GM12878 (cell line): ENCODE measurements around the gene RAB32. TPM values are rescaled to one million over a fixed set of nuclear protein-coding genes. Genes with fewer than 3 reads are reported as not detected.

Experiments
- ATAC-seq: fragments of 200-7000 bp; cut with Tn5 transposase; 3 replicates; pipeline ENCODE4 v1.9.1; 2020; ENCODE audit warnings: mild to moderate bottlenecking, moderate library complexity
- BruUV-seq: library from RNA; stranded (reverse); fragments of 400-500 nt; replicated peaks from 2 replicates; lab custom pipeline; 2021; lab: Mats Ljungman, UMichigan
- CTCF ChIA-PET: fragments of 300-600 bp; sonication (Branson Sonifier 250); formaldehyde crosslinking; extraction: SDS; loops from one replicate; lab custom pipeline; 2021; ENCODE audit warnings: inconsistent platforms; lab: Yijun Ruan, JAX
- POLR2A ChIA-PET: fragments of 350-600 bp; formaldehyde crosslinking; extraction: SDS; loops from one replicate; lab custom pipeline; 2021; ENCODE audit warnings: inconsistent platforms; lab: Charles Lee
- RAD21 ChIA-PET: fragments of 300-600 bp; sonication (Branson Sonifier 250); formaldehyde crosslinking; loops from one replicate; lab custom pipeline; 2023; ENCODE audit warnings: antibody characterized with exemption; ENCODE audit not compliant: unreplicated experiment; lab: Charles Lee
- SMC1A ChIA-PET: fragments of 300-600 bp; sonication (Branson Sonifier 250); formaldehyde crosslinking; loops from one replicate; lab custom pipeline; 2023; ENCODE audit not compliant: unreplicated experiment, uncharacterized antibody; lab: Charles Lee
- DNase-seq: peaks from one replicate; pipeline ENCODE4 v3.0.0-alpha.2; 2011; ENCODE audit warnings: low read depth, low spot score
- FAIRE-seq: peaks from 3 replicates; lab custom pipeline; 2011; peaks lifted over from hg19 to GRCh38; lab: Jason Lieb, UNC
- H2AFZ ChIP-seq: 2 replicates; pipeline ENCODE4 v1.6.0; 2011; ENCODE audit warnings: low read depth, low read length, control low read depth; ENCODE audit not compliant: control insufficient read depth
- H3K27ac ChIP-seq: 2 replicates; pipeline ENCODE4 v1.5.1; 2011; ENCODE audit warnings: control low read depth; ENCODE audit not compliant: control insufficient read depth, insufficient read depth
- H3K27me3 ChIP-seq, 2 experiments: replicated peaks in 1 of 2; 2 replicates each; pipeline versions ENCODE4 v1.6.0 to v1.6.1; 2011; ENCODE audit warnings: low read length in 1 of 2; ENCODE audit not compliant: control insufficient read depth in 2 of 2, insufficient read depth in 2 of 2
- H3K36me3 ChIP-seq, 2 experiments: 2 replicates each; pipeline ENCODE4 v1.5.1; 2011; ENCODE audit warnings: low read length in 1 of 2; ENCODE audit not compliant: control insufficient read depth in 2 of 2, insufficient read depth in 2 of 2
- H3K4me1 ChIP-seq: 2 replicates; pipeline ENCODE4 v1.6.1; 2011; ENCODE audit warnings: mild to moderate bottlenecking, low read length, moderate library complexity, mixed read lengths; ENCODE audit not compliant: control insufficient read depth, insufficient read depth
- H3K4me2 ChIP-seq: 2 replicates; pipeline ENCODE4 v1.6.0; 2011; ENCODE audit warnings: control low read depth; ENCODE audit not compliant: control insufficient read depth, insufficient read depth
- H3K4me3 ChIP-seq: fragments of 200-600 bp; sonication (generic); 2 replicates; pipeline ENCODE4 v1.5.1; 2016
- H3K79me2 ChIP-seq: 2 replicates; pipeline ENCODE4 v1.6.0; 2011; ENCODE audit warnings: low read length; ENCODE audit not compliant: control insufficient read depth, insufficient read depth
- H3K9ac ChIP-seq: 2 replicates; pipeline ENCODE4 v1.8.0; 2011; ENCODE audit warnings: low read length, control low read depth, mixed read lengths; ENCODE audit not compliant: control insufficient read depth, insufficient read depth
- H3K9me3 ChIP-seq: replicated peaks from 3 replicates; pipeline ENCODE4 v1.5.1; 2011; ENCODE audit warnings: mild to moderate bottlenecking, low read length; ENCODE audit not compliant: control insufficient read depth, insufficient read depth
- H4K20me1 ChIP-seq: 2 replicates; pipeline ENCODE4 v1.6.0; 2011; ENCODE audit not compliant: control insufficient read depth, insufficient read depth
- BHLHE40 ChIP-seq, 2 experiments: fragments of 450-650 bp in 1 of 2; IDR thresholded peaks; 2 replicates each; pipeline ENCODE4 v1.6.1; 2011 to 2017; ENCODE audit warnings: low read depth in 2 of 2, borderline replicate concordance in 1 of 2, improper control_type of control experiment in 1 of 2, low read length in 1 of 2, mild to moderate bottlenecking in 1 of 2
- CREM ChIP-seq: IDR thresholded peaks from 2 replicates; pipeline ENCODE4 v1.6.1; 2014; ENCODE audit warnings: antibody characterized with exemption, low read depth
- MEF2B ChIP-seq: fragments of 450-650 bp; IDR thresholded peaks from 2 replicates; pipeline ENCODE4 v1.6.1; 2018; ENCODE audit warnings: mild to moderate bottlenecking, moderate library complexity; ENCODE audit not compliant: partially characterized antibody, poor library complexity, severe bottlenecking
- MTA2 ChIP-seq: fragments of 450-650 bp; IDR thresholded peaks from 2 replicates; pipeline ENCODE4 v1.6.1; 2016; ENCODE audit warnings: low read depth, mild to moderate bottlenecking, moderate library complexity
- MTA3 ChIP-seq: IDR thresholded peaks from 2 replicates; pipeline ENCODE4 v1.6.1; 2012; ENCODE audit warnings: low read length, inconsistent platforms, borderline replicate concordance
- MXI1 ChIP-seq: fragments of 150-350 bp; IDR thresholded peaks from 2 replicates; pipeline ENCODE4 v1.6.1; 2011; ENCODE audit warnings: low read depth, mild to moderate bottlenecking, inconsistent platforms, low read length, improper control_type of control experiment
- RAD51 ChIP-seq: fragments of 450-650 bp; IDR thresholded peaks from 2 replicates; pipeline ENCODE4 v1.6.1; 2016; ENCODE audit warnings: moderate library complexity, mild to moderate bottlenecking, inconsistent platforms
- SMAD1 ChIP-seq: fragments of 450-650 bp; IDR thresholded peaks from 2 replicates; pipeline ENCODE4 v1.6.1; 2018; ENCODE audit warnings: mild to moderate bottlenecking, low read depth; ENCODE audit not compliant: partially characterized antibody
- SMAD5 ChIP-seq: IDR thresholded peaks from 2 replicates; pipeline ENCODE4 v1.6.1; 2016; ENCODE audit warnings: antibody characterized with exemption, low read depth
- TAF1 ChIP-seq: IDR thresholded peaks from 2 replicates; pipeline ENCODE4 v1.6.1; 2011; ENCODE audit warnings: mild to moderate bottlenecking, low read depth, low read length, borderline replicate concordance
- WGBS: methylation state at CpG from one replicate; pipeline ENCODE4 v1.1.6; 2016; ENCODE audit warnings: low lambda C conversion rate; ENCODE audit not compliant: insufficient replicate concordance, insufficient coverage; ENCODE audit errors: missing lambda C conversion rate; 5-methylcytosine and 5-hydroxymethylcytosine counted together
- in situ Hi-C: fragments of 300-500 bp; cut with MboI; formaldehyde crosslinking; loops from 9 replicates; pipeline ENCODE4 v1.14.3; 2018; ENCODE audit warnings: mixed read lengths
- intact Hi-C: fragments of 100-400 bp; cut with micrococcal nuclease; formaldehyde crosslinking; loops from one replicate; pipeline ENCODE4 v1.14.2; 2022; ENCODE audit not compliant: unreplicated experiment
- polyA plus RNA-seq, 11 experiments: library from polyadenylated mRNA; depleted of rRNA in 4 of 11; unstranded in 6 of 11; stranded (reverse) in 5 of 11; fragments of >200 nt; fragmentation: Nextera tagmentation in 4 of 11; fragmentation: Illumina TruSeq in 1 of 11; extraction: Ambion mirVana in 4 of 11; extraction: Trizol in 1 of 11; gene quantifications; 1 replicate in 1 of 11; 2 replicates in 10 of 11; pipeline versions ENCODE4 v1.2.1 to v1.2.3, GENCODE V29; 2011 to 2016; ENCODE audit warnings: inconsistent platforms in 2 of 11, missing spikeins in 2 of 11, low read depth in 1 of 11
- total RNA-seq, 4 experiments: library from RNA; depleted of rRNA in 3 of 4; stranded (reverse); fragments of >200 nt in 3 of 4; fragmentation: Illumina TruSeq in 1 of 4; extraction: Trizol in 1 of 4; gene quantifications; 2 replicates each; pipeline versions ENCODE4 v1.2.1 to v1.2.3, GENCODE V29; 2013 to 2021
- TF ChIP-seq, protein P1 (sequence below): IDR thresholded peaks from 2 replicates; pipeline ENCODE4 v1.6.1; 2012; ENCODE audit warnings: mild to moderate bottlenecking, low read depth, low read length
- TF ChIP-seq, protein P2 (sequence below): fragments of 450-650 bp; IDR thresholded peaks from 2 replicates; pipeline ENCODE4 v1.6.1; 2017; ENCODE audit warnings: borderline replicate concordance

RAB32 gene
- total and polyA plus RNA-seq, 10 of the 15 experiments (the other 5 are each of a cell fraction or from before 2014, with no cell fraction given), result 0.50 TPM; not detected in 9

DNA sequence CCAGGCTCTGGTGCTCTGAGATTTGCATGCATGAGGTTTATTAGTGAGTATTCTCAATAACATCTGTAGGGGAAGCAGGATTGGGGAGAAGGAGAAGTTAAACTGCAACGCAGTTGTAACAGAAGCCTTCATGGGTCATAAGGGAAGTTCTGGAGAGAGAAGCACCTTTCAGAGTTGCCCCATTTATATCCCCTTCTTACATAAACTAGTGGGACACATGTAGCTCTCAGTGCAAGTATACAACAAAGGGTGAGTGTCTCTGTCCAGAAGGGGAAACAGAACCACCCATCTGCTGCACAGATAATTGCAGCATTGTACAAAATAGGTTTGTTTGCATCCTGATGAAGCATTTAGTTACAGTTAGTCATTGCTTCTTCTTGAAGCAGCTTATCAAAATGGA, 50.9 kb downstream of the RAB32 start:
- POLR2A ChIA-PET, result no interaction called here
- intact Hi-C loops, result no loop called here
- H3K4me1 ChIP-seq, result no peaks in the 10 kb centered on the region
- 0% methylated on average over 1 of the region's 1 CpG for WGBS
- no peaks in the 10 kb centered on the region for H4K20me1 ChIP-seq
- H3K9ac ChIP-seq, result no peak overlapping the region
- FAIRE-seq (no peak), ATAC-seq (no peak), DNase-seq (no peak)
- H3K4me2 ChIP-seq, result no peak overlapping the region
- H3K36me3 ChIP-seq, result no peaks in the 10 kb centered on the region
- BruUV-seq, result no TSS peak
- CTCF ChIA-PET, result no interaction called here
- RAD21 ChIA-PET, result no interaction called here
- SMC1A ChIA-PET, result no interaction called here
- no peaks in the 10 kb centered on the region for H3K79me2 ChIP-seq
- no peaks in the 10 kb centered on the region; a peak in 1 of 4 replicates for H3K27me3 ChIP-seq
- no peak overlapping the region for H3K4me3 ChIP-seq
- TF ChIP-seq, protein P1, sequence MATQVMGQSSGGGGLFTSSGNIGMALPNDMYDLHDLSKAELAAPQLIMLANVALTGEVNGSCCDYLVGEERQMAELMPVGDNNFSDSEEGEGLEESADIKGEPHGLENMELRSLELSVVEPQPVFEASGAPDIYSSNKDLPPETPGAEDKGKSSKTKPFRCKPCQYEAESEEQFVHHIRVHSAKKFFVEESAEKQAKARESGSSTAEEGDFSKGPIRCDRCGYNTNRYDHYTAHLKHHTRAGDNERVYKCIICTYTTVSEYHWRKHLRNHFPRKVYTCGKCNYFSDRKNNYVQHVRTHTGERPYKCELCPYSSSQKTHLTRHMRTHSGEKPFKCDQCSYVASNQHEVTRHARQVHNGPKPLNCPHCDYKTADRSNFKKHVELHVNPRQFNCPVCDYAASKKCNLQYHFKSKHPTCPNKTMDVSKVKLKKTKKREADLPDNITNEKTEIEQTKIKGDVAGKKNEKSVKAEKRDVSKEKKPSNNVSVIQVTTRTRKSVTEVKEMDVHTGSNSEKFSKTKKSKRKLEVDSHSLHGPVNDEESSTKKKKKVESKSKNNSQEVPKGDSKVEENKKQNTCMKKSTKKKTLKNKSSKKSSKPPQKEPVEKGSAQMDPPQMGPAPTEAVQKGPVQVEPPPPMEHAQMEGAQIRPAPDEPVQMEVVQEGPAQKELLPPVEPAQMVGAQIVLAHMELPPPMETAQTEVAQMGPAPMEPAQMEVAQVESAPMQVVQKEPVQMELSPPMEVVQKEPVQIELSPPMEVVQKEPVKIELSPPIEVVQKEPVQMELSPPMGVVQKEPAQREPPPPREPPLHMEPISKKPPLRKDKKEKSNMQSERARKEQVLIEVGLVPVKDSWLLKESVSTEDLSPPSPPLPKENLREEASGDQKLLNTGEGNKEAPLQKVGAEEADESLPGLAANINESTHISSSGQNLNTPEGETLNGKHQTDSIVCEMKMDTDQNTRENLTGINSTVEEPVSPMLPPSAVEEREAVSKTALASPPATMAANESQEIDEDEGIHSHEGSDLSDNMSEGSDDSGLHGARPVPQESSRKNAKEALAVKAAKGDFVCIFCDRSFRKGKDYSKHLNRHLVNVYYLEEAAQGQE, result no peak
- TF ChIP-seq SMAD1 (no peak), MEF2B (no peak), BHLHE40 (IDR thresholded peaks at IDR 0.05; ENCODE audit: borderline replicate concordance in 1 of 2, low read depth in 2 of 2, low read length in 1 of 2) (no peak), TAF1 (no peak), CREM (no peak), MTA3 (no peak), RAD51 (no peak), MXI1 (no peak), SMAD5 (no peak), MTA2 (no peak)
- TF ChIP-seq, protein P2, sequence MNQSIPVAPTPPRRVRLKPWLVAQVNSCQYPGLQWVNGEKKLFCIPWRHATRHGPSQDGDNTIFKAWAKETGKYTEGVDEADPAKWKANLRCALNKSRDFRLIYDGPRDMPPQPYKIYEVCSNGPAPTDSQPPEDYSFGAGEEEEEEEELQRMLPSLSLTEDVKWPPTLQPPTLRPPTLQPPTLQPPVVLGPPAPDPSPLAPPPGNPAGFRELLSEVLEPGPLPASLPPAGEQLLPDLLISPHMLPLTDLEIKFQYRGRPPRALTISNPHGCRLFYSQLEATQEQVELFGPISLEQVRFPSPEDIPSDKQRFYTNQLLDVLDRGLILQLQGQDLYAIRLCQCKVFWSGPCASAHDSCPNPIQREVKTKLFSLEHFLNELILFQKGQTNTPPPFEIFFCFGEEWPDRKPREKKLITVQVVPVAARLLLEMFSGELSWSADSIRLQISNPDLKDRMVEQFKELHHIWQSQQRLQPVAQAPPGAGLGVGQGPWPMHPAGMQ, result no peak
- H2AFZ ChIP-seq, result no peak overlapping the region
- in situ Hi-C loops, result no loop called here
- H3K9me3 ChIP-seq, result no peaks in the 10 kb centered on the region
- H3K27ac ChIP-seq, result no peak overlapping the region
